Gastrocnemius medialis (tissue), 4 donors: ENCODE measurements around the gene PRKRIP1. TPM values are rescaled to one million over a fixed set of nuclear protein-coding genes. Genes with fewer than 3 reads are reported as not detected.

Source experiments
- microRNA-seq, 2 donors: library from miRNA; unstranded; fragments of <30 nt; microRNA quantifications; one replicate each; pipeline ENCODE4, GENCODE V29; 2016; ENCODE audit warnings: borderline replicate concordance in 2 of 2
- total RNA-seq, 4 donors: library from RNA; depleted of rRNA; stranded (reverse); fragments of >200 nt; gene quantifications; one replicate each; pipeline versions ENCODE4 v1.1.0 to v1.2.3, GENCODE V29; 2016

The PRKRIP1 gene
- total RNA-seq, 4 donors from 2014 or later = 6.1 to 22.1 (median 13.4) TPM

Small RNAs within 50 kb of the gene (microRNA-seq; reads per million reads assigned to microRNA genes)
- gene MIR4467 = 0 to 2.4 reads per million in 2 donors
- gene MIR5090 = 0 to 0.85 reads per million in 2 donors
- 0 reads per million in 2 donors for gene MIR548O

Other genes starting within 250 kb of the PRKRIP1 start
- 10 to 100 TPM; 32.7 to 62.0 (median 43.5) TPM for gene SH2B2, start 109.5 kb upstream of the PRKRIP1 start, total RNA-seq
- not detected for gene SPDYE6, start 39.9 kb upstream of the PRKRIP1 start, total RNA-seq
- gene ORAI2, start 37.2 kb downstream of the PRKRIP1 start, total RNA-seq = 1 to 10 TPM; 1.8 to 4.1 (median 2.3) TPM
- 10 to 100 TPM in 2 of 4 donors, 1 to 10 TPM in 2; 8.7 to 15.1 (median 10.9) TPM for gene ALKBH4, start 68.5 kb downstream of the PRKRIP1 start, total RNA-seq
- gene LRWD1, start 68.6 kb downstream of the PRKRIP1 start, total RNA-seq = 10 to 100 TPM in 3 of 4 donors, 1 to 10 TPM in 1; 7.5 to 24.5 (median 18.0) TPM
- 10 to 100 TPM; 25.7 to 67.9 (median 51.6) TPM for gene POLR2J, start 82.6 kb downstream of the PRKRIP1 start, total RNA-seq
- 100 to 1,000 TPM in 2 of 4 donors, 10 to 100 TPM in 2; 38.0 to 127 (median 86.0) TPM for gene RASA4B, start 121.4 kb downstream of the PRKRIP1 start, total RNA-seq
- 1 to 10 TPM in 2 of 4 donors, not detected in 2; 1.6 to 3.0 TPM for gene UPK3BL2, start 147.3 kb downstream of the PRKRIP1 start, total RNA-seq
- gene SPDYE2, start 154.9 kb downstream of the PRKRIP1 start, total RNA-seq = not detected
- gene POLR2J3, start 176.2 kb downstream of the PRKRIP1 start, total RNA-seq = 10 to 100 TPM in 2 of 4 donors, 1 to 10 TPM in 2; 1.1 to 17.4 (median 8.5) TPM
- 100 to 1,000 TPM in 3 of 4 donors, 10 to 100 TPM in 1; 52.4 to 329 (median 177) TPM for gene RASA4, start 220.4 kb downstream of the PRKRIP1 start, total RNA-seq
- gene UPK3BL1, start 246.4 kb downstream of the PRKRIP1 start, total RNA-seq = 10 to 100 TPM in 3 of 4 donors, 1 to 10 TPM in 1; 6.1 to 18.7 (median 15.1) TPM